PC-3 (cell line): ENCODE data around the gene DOCK4. TPM values are rescaled to one million over a fixed set of nuclear protein-coding genes. Genes with fewer than 3 reads are reported as not detected.

Source experiments
- ATAC-seq: fragments of 200-7000 bp; cut with Tn5 transposase; 2 replicates; pipeline ENCODE4 v1.9.1; 2020; ENCODE audit warnings: mild to moderate bottlenecking, moderate library complexity
- BruUV-seq: library from RNA; stranded (reverse); fragments of 400-500 nt; replicated peaks from 2 replicates; lab custom pipeline; 2021; lab: Mats Ljungman, UMichigan
- CTCF ChIA-PET: fragments of 300-600 bp; sonication (Branson Sonifier 250); formaldehyde crosslinking; loops from one replicate; lab custom pipeline; 2022; ENCODE audit warnings: antibody characterized with exemption; lab: Charles Lee
- POLR2A ChIA-PET: fragments of 300-600 bp; sonication (Branson Sonifier 250); formaldehyde crosslinking; loops from one replicate; lab custom pipeline; 2022; ENCODE audit warnings: antibody characterized with exemption; ENCODE audit not compliant: unreplicated experiment; lab: Charles Lee
- DNase-seq: peaks from one replicate; pipeline ENCODE4 v3.0.0-alpha.2; 2015
- H2AFZ ChIP-seq: fragments of 300-600 bp; sonication (generic); 2 replicates; pipeline ENCODE4 v1.6.0; 2016; ENCODE audit warnings: antibody characterized with exemption, low read length
- H3F3A ChIP-seq: fragments of 300-600 bp; sonication (generic); one replicate; pipeline ENCODE4 v1.6.0; 2017; ENCODE audit warnings: antibody characterized with exemption, low read length, control low read depth, mild to moderate bottlenecking; ENCODE audit not compliant: unreplicated experiment
- H3K27ac ChIP-seq: fragments of 300-600 bp; sonication (generic); 2 replicates; pipeline ENCODE4 v1.5.1; 2016; ENCODE audit warnings: mild to moderate bottlenecking, low read length
- H3K27me3 ChIP-seq: fragments of 300-600 bp; sonication (generic); 2 replicates; pipeline ENCODE4 v1.6.1; 2016; ENCODE audit warnings: low read length, mixed read lengths
- H3K36me3 ChIP-seq: fragments of 300-600 bp; sonication (generic); 2 replicates; pipeline ENCODE4 v1.6.1; 2016; ENCODE audit warnings: low read depth, mixed run types, low read length, mixed read lengths
- H3K4me1 ChIP-seq: fragments of 300-600 bp; sonication (generic); 2 replicates; pipeline ENCODE4 v1.5.1; 2016; ENCODE audit warnings: low read length; ENCODE audit not compliant: insufficient read depth
- H3K4me2 ChIP-seq: fragments of 300-600 bp; sonication (generic); 2 replicates; pipeline ENCODE4 v1.6.0; 2016; ENCODE audit warnings: low read length
- H3K4me3 ChIP-seq: fragments of 300-600 bp; sonication (generic); 2 replicates; pipeline ENCODE4 v1.5.1; 2016; ENCODE audit warnings: mild to moderate bottlenecking, low read length, mixed read lengths
- H3K79me2 ChIP-seq: fragments of 300-600 bp; sonication (generic); 2 replicates; pipeline ENCODE4 v1.6.1; 2017; ENCODE audit warnings: low read length, mixed read lengths
- H3K9ac ChIP-seq: fragments of 300-600 bp; sonication (generic); 2 replicates; pipeline ENCODE4 v1.6.0; 2016; ENCODE audit warnings: mild to moderate bottlenecking, low read length
- H3K9me2 ChIP-seq: fragments of 300-600 bp; sonication (generic); replicated peaks from 2 replicates; pipeline ENCODE4 v1.6.1; 2016; ENCODE audit warnings: mixed run types, low read length, mixed read lengths
- H3K9me3 ChIP-seq: fragments of 300-600 bp; sonication (generic); 2 replicates; pipeline ENCODE4 v1.6.1; 2016; ENCODE audit warnings: low read length, mixed read lengths
- H4K20me1 ChIP-seq: fragments of 300-600 bp; sonication (generic); 2 replicates; pipeline ENCODE4 v1.6.1; 2016; ENCODE audit warnings: low read length, mixed read lengths
- EZH2 ChIP-seq: fragments of 300-600 bp; sonication (generic); IDR thresholded peaks from one replicate; pipeline ENCODE4 v1.6.1; 2017; ENCODE audit warnings: antibody characterized with exemption, mild to moderate bottlenecking, low read length; ENCODE audit not compliant: unreplicated experiment
- EZH2phosphoT487 ChIP-seq: fragments of 300-600 bp; sonication (generic); IDR thresholded peaks from 2 replicates; pipeline ENCODE4 v1.6.1; 2018; ENCODE audit warnings: mild to moderate bottlenecking, antibody characterized with exemption, low read length, borderline replicate concordance
- intact Hi-C: fragments of 100-400 bp; cut with micrococcal nuclease; formaldehyde crosslinking; loops from 2 replicates; pipeline ENCODE4 v1.9.0; 2023
- total RNA-seq: library from RNA; depleted of rRNA; stranded (reverse); fragments of >200 nt; gene quantifications from 2 replicates; pipeline ENCODE4 v1.2.3, GENCODE V29; 2014
- TF ChIP-seq, protein P1 (sequence below): fragments of 300-600 bp; sonication (generic); conservative IDR thresholded peaks from 2 replicates; pipeline ENCODE4 v1.5.1; 2017; ENCODE audit warnings: antibody characterized with exemption, low read depth, mild to moderate bottlenecking, low read length

DOCK4 gene
- total RNA-seq, 1 experiment from 2014 or later, result 25.4 TPM

DNA sequence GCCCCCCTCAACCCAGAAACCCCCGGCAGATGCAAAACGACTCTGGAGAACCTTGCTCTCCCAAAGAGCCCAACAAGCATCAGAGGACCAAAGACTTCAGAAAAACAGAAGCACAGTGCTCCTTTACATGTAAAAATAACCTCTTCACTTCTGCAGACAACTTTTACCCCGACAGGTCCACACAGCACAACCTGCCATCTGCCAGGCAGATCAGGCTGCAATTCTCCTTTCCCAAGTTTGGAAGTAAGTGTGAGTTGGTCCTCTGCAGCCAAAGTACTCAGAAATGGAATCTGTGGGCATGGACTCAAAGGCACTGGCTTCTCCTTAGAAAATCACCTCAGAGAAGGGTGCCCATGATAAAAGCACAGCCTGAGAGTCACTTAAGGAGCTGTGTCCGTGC, 26.0 kb downstream of the DOCK4 start:
- no TSS peak for BruUV-seq
- TF ChIP-seq EZH2phosphoT487 (no peak), EZH2 (no peak)
- TF ChIP-seq, protein P1, sequence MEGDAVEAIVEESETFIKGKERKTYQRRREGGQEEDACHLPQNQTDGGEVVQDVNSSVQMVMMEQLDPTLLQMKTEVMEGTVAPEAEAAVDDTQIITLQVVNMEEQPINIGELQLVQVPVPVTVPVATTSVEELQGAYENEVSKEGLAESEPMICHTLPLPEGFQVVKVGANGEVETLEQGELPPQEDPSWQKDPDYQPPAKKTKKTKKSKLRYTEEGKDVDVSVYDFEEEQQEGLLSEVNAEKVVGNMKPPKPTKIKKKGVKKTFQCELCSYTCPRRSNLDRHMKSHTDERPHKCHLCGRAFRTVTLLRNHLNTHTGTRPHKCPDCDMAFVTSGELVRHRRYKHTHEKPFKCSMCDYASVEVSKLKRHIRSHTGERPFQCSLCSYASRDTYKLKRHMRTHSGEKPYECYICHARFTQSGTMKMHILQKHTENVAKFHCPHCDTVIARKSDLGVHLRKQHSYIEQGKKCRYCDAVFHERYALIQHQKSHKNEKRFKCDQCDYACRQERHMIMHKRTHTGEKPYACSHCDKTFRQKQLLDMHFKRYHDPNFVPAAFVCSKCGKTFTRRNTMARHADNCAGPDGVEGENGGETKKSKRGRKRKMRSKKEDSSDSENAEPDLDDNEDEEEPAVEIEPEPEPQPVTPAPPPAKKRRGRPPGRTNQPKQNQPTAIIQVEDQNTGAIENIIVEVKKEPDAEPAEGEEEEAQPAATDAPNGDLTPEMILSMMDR, result no peak
- no peak for ATAC-seq
- Histone ChIP-seq H3K4me2 (no peak overlapping the region), H3K9ac (no peak overlapping the region), H3K9me2 (no peaks in the 10 kb centered on the region), H2AFZ (no peak overlapping the region), H3K4me3 (no peak overlapping the region), H4K20me1 (no peaks in the 10 kb centered on the region), H3K27ac (no peak overlapping the region), H3F3A (no peaks in the 10 kb centered on the region), H3K9me3 (no peaks in the 10 kb centered on the region), H3K27me3 (no peaks in the 10 kb centered on the region), H3K36me3 (no peaks in the 10 kb centered on the region), H3K4me1 (peaks cover 5% of the 10 kb centered on the region), H3K79me2 (peaks cover 70% of the 10 kb centered on the region)
- ChIA-PET CTCF (no interaction called here), POLR2A (no interaction called here)
- DNase-seq, result no peak
- intact Hi-C loops, result no loop called here

DNA sequence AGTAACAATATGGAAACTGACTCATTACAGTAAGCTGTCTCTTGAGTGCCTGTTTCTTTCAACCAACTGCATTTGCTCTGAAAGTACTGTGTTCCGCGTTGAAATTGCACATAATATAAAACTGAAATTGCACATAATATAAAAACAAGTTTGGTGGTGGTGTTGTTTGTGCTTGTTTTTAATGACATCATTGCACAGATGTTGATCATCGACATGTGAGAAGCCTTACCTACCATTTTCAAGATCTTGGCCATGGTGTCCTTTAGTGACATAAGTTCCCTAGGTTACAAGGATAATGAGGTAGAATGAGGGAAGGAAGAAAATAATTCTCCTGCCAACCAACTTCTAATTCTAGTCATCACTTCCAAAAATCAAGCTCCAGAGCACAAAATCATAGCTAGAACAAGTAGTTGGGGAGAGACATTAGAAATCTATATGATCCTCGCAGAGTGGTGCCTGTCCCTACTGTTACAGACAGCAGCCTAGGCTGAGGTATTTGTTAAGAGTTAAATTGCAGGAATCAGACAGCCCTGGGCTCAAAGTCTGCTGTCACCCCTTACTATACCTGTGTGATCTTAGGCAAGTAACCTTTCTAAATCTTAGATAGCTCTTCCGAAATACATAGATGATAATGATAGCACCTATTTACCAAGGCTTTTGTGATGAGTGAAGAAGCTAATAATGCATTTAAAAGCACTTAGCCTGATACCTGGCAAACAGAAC, 29.3 kb downstream of the DOCK4 start:
- TF ChIP-seq EZH2 (no peak), EZH2phosphoT487 (no peak)
- TF ChIP-seq, protein P1, result no peak
- no peaks in the 10 kb centered on the region for H3F3A ChIP-seq
- no peaks in the 10 kb centered on the region for H3K27me3 ChIP-seq
- ATAC-seq (no peak), DNase-seq (no peak)
- no peak overlapping the region for H3K9ac ChIP-seq
- H3K27ac ChIP-seq, result no peak overlapping the region
- POLR2A ChIA-PET, result no interaction called here
- H3K9me3 ChIP-seq, result no peaks in the 10 kb centered on the region
- peaks cover 62% of the 10 kb centered on the region for H3K79me2 ChIP-seq
- BruUV-seq, result no TSS peak
- no peak overlapping the region for H2AFZ ChIP-seq
- CTCF ChIA-PET, result no interaction called here
- H4K20me1 ChIP-seq, result no peaks in the 10 kb centered on the region
- no peaks in the 10 kb centered on the region for H3K4me1 ChIP-seq
- H3K4me3 ChIP-seq, result no peak overlapping the region
- intact Hi-C loops, result no loop called here
- no peak overlapping the region for H3K4me2 ChIP-seq
- H3K36me3 ChIP-seq, result no peaks in the 10 kb centered on the region
- H3K9me2 ChIP-seq, result no peaks in the 10 kb centered on the region

DNA sequence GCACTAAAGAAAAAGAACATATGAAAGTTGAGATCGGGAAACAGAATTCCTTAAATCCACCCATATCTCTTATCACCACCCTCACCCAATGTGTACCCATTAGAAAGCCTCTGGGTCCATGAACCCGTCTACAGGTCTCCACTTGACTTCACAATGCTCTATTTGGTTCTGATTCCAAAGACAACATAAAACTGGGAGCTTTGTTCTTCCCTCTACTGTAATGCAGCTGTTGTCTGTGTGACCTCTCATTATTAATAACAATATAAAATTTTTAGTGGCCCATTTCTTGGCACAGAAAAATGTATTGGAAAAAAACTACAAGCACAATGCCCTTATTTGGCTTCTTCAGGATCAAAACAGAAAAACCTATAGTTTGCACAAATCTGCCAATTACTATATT, 30.0 kb downstream of the DOCK4 start:
- POLR2A ChIA-PET, result no interaction called here

More for the DNA sequence above, 30.0 kb downstream of the DOCK4 start:
- H2AFZ ChIP-seq, result no peak overlapping the region
- H3K4me3 ChIP-seq, result no peak overlapping the region
- no peak for DNase-seq
- intact Hi-C loops, result no loop called here
- peaks cover 62% of the 10 kb centered on the region for H3K79me2 ChIP-seq
- CTCF ChIA-PET, result no interaction called here
- H3K4me2 ChIP-seq, result no peak overlapping the region
- H4K20me1 ChIP-seq, result no peaks in the 10 kb centered on the region
- no peaks in the 10 kb centered on the region for H3K9me3 ChIP-seq
- H3F3A ChIP-seq, result no peaks in the 10 kb centered on the region
- H3K27ac ChIP-seq, result no peak overlapping the region
- ATAC-seq, result no peak
- H3K9ac ChIP-seq, result no peak overlapping the region
- no peaks in the 10 kb centered on the region for H3K36me3 ChIP-seq
- no peaks in the 10 kb centered on the region for H3K9me2 ChIP-seq
- no peaks in the 10 kb centered on the region for H3K27me3 ChIP-seq
- TF ChIP-seq, protein P1, result no peak
- TF ChIP-seq EZH2phosphoT487, result no peak
- no peaks in the 10 kb centered on the region for H3K4me1 ChIP-seq
- BruUV-seq, result no TSS peak
